HepG2 (cell line): Measurements from ENCODE around the gene SPATA31E1. TPM values are rescaled to one million over a fixed set of nuclear protein-coding genes. Genes with fewer than 3 reads are reported as not detected.
"Not testable (repeated sequence)": the region's sequence is repeated elsewhere in the genome, so short reads cannot be mapped to it uniquely, and the experiment has no call there.

Experiments used
- ATAC-seq: fragments of 200-7000 bp; cut with Tn5 transposase; 3 replicates; pipeline ENCODE4 v1.9.1; 2020; ENCODE audit warnings: mild to moderate bottlenecking, moderate library complexity
- BruUV-seq: library from RNA; stranded (reverse); fragments of 400-500 nt; replicated peaks from 2 replicates; lab custom pipeline; 2021; lab: Mats Ljungman, UMichigan
- CTCF ChIA-PET: fragments of 300-600 bp; formaldehyde crosslinking; extraction: SDS; loops from one replicate; lab custom pipeline; 2021; ENCODE audit warnings: low total read pairs, inconsistent platforms, low intra/inter-chr PET ratio; lab: Yijun Ruan, JAX
- POLR2A ChIA-PET: fragments of 350-600 bp; sonication (Branson Sonifier 250); formaldehyde crosslinking; loops from one replicate; lab custom pipeline; 2020; ENCODE audit warnings: antibody characterized with exemption, inconsistent platforms; lab: Yijun Ruan, JAX
- DNase-seq: peaks from one replicate; pipeline ENCODE4 v3.0.0-alpha.2; 2015; ENCODE audit warnings: low spot score
- FAIRE-seq: peaks from 3 replicates; lab custom pipeline; 2011; peaks lifted over from hg19 to GRCh38; lab: Jason Lieb, UNC
- H2AFZ ChIP-seq: one replicate; pipeline ENCODE4 v1.6.1; 2011; ENCODE audit warnings: low read length, inconsistent platforms
- H3K27ac ChIP-seq: fragments of 300-600 bp; 3 replicates; pipeline ENCODE4 v1.8.0; 2011; ENCODE audit warnings: mixed run types, mild to moderate bottlenecking, mixed read lengths, low read length, inconsistent platforms; ENCODE audit not compliant: insufficient read depth; ENCODE audit errors: extremely low read length
- H3K27me3 ChIP-seq, 2 experiments: fragments of 200-600 bp in 1 of 2; 2 replicates in 1 of 2; 3 replicates in 1 of 2; pipeline versions ENCODE4 v1.6.0 to v1.8.0; 2011; ENCODE audit warnings: low read length in 2 of 2, mild to moderate bottlenecking in 2 of 2, moderate library complexity in 2 of 2, inconsistent platforms in 1 of 2; ENCODE audit not compliant: insufficient read depth in 2 of 2, control insufficient read depth in 1 of 2
- H3K36me3 ChIP-seq, 2 experiments: fragments of 200-600 bp in 1 of 2; replicated peaks in 1 of 2; 2 replicates in 1 of 2; 3 replicates in 1 of 2; pipeline versions ENCODE4 v1.5.1 to v1.8.0; 2011; ENCODE audit warnings: low read length in 2 of 2, inconsistent platforms in 1 of 2; ENCODE audit not compliant: insufficient read depth in 2 of 2, control insufficient read depth in 1 of 2
- H3K4me1 ChIP-seq: 2 replicates; pipeline ENCODE4 v1.5.1; 2012; ENCODE audit warnings: low read length, inconsistent platforms; ENCODE audit not compliant: insufficient read depth
- H3K4me2 ChIP-seq: 2 replicates; pipeline ENCODE4 v1.6.0; 2011; ENCODE audit warnings: low read depth, low read length, inconsistent platforms
- H3K4me3 ChIP-seq, 3 experiments: fragments of 200-600 bp in 1 of 3; sonication (generic), shearing (Covaris generic) in 1 of 3; replicated peaks in 1 of 3; 2 replicates each; pipeline ENCODE4 v1.5.1; 2011 to 2016; ENCODE audit warnings: low read length in 3 of 3, inconsistent platforms in 2 of 3, low read depth in 2 of 3, mild to moderate bottlenecking in 2 of 3, control low read depth in 1 of 3, mixed read lengths in 1 of 3; ENCODE audit not compliant: insufficient read depth in 1 of 3
- H3K79me2 ChIP-seq: one replicate; pipeline ENCODE4 v1.6.1; 2011; ENCODE audit warnings: low read length, inconsistent platforms; ENCODE audit not compliant: insufficient read depth
- H3K9ac ChIP-seq: 2 replicates; pipeline ENCODE4 v1.6.0; 2011; ENCODE audit warnings: mild to moderate bottlenecking, low read depth, low read length, inconsistent platforms; ENCODE audit not compliant: insufficient read depth
- H3K9me3 ChIP-seq: 2 replicates; pipeline ENCODE4 v1.5.1; 2012; ENCODE audit warnings: mild to moderate bottlenecking, low read length
- H4K20me1 ChIP-seq: 2 replicates; pipeline ENCODE4 v1.6.0; 2011; ENCODE audit warnings: inconsistent platforms, mild to moderate bottlenecking, low read length, moderate library complexity; ENCODE audit not compliant: insufficient read depth
- EP300 ChIP-seq, 3 experiments: sonication (generic) in 1 of 3; formaldehyde crosslinking in 1 of 3; IDR thresholded peaks; 2 replicates each; pipeline versions ENCODE4 v1.5.1 to v1.6.1; 2011 to 2020; ENCODE audit warnings: low read depth in 2 of 3, low read length in 2 of 3, borderline replicate concordance in 1 of 3, improper control_type of control experiment in 1 of 3, mild to moderate bottlenecking in 1 of 3, missing genetic modification reagents in 1 of 3, moderate library complexity in 1 of 3
- FOXA1 ChIP-seq, 2 experiments: fragments of 450-650 bp in 1 of 2; sonication (generic) in 1 of 2; formaldehyde crosslinking in 1 of 2; IDR thresholded peaks; 2 replicates each; pipeline versions ENCODE4 v1.4.0 to v1.6.1; 2016 to 2020; ENCODE audit warnings: missing genetic modification reagents in 1 of 2
- HDAC1 ChIP-seq: sonication (generic); formaldehyde crosslinking; IDR thresholded peaks from 2 replicates; pipeline ENCODE4 v1.5.1; 2020; ENCODE audit warnings: mild to moderate bottlenecking, missing genetic modification reagents
- HINFP ChIP-seq: sonication (generic); formaldehyde crosslinking; IDR thresholded peaks from 2 replicates; pipeline ENCODE4 v1.4.0; 2020; ENCODE audit warnings: low read depth, mild to moderate bottlenecking, missing genetic modification reagents
- HNRNPH1 ChIP-seq: fragments of 200-400 bp; formaldehyde crosslinking; optimal IDR thresholded peaks from 2 replicates; pipeline ENCODE3; 2017; ENCODE audit warnings: mild to moderate bottlenecking, low read depth, low read length
- NFE2L2 ChIP-seq: fragments of 150-350 bp; IDR thresholded peaks from 2 replicates; pipeline ENCODE4 v1.6.1; 2014; ENCODE audit warnings: low read length
- NR2F2 ChIP-seq: IDR thresholded peaks from 2 replicates; pipeline ENCODE4 v1.6.1; 2012; ENCODE audit warnings: low read depth, inconsistent platforms, borderline replicate concordance
- SNAI1 ChIP-seq: sonication (generic); formaldehyde crosslinking; IDR thresholded peaks from 2 replicates; pipeline ENCODE4 v1.5.0; 2020; ENCODE audit warnings: mild to moderate bottlenecking, missing genetic modification reagents, borderline replicate concordance
- TEF ChIP-seq: sonication (generic); formaldehyde crosslinking; IDR thresholded peaks from 2 replicates; pipeline ENCODE4 v1.5.0; 2020; ENCODE audit warnings: missing genetic modification reagents
- ZHX1 ChIP-seq: sonication (generic); formaldehyde crosslinking; IDR thresholded peaks from 2 replicates; pipeline ENCODE4 v1.8.1; 2022; ENCODE audit warnings: low read depth, mild to moderate bottlenecking, missing genetic modification reagents
- WGBS: methylation state at CpG from one replicate; pipeline ENCODE4 v1.1.6; 2017; ENCODE audit warnings: low lambda C conversion rate; 5-methylcytosine and 5-hydroxymethylcytosine counted together
- in situ Hi-C: cut with HindIII; loops from 2 replicates; pipeline ENCODE4 v1.10.0; 2017; ENCODE audit warnings: low pct_unique_long_range_greater_than_20kb; ENCODE audit not compliant: extremely low pct_ligation_motif_present
- intact Hi-C: fragments of 100-400 bp; cut with micrococcal nuclease; formaldehyde crosslinking; loops from one replicate; pipeline ENCODE4 v1.10.0; 2022; ENCODE audit not compliant: unreplicated experiment
- polyA plus RNA-seq, 8 experiments: library from polyadenylated mRNA; depleted of rRNA in 3 of 8; stranded (reverse) in 7 of 8; unstranded in 1 of 8; fragments of >200 nt; fragmentation: Illumina TruSeq in 4 of 8; extraction: Trizol in 4 of 8; gene quantifications; 2 replicates each; pipeline versions ENCODE4 v1.2.1 to v1.2.3, GENCODE V29; 2011 to 2016; ENCODE audit warnings: low read depth in 4 of 8, missing spikeins in 1 of 8, mixed read lengths in 1 of 8; ENCODE audit not compliant: insufficient read depth in 1 of 8
- total RNA-seq, 5 experiments: library from RNA; depleted of rRNA; stranded (reverse); fragments of >200 nt; fragmentation: Illumina TruSeq; extraction: Trizol; gene quantifications; 2 replicates each; pipeline ENCODE4 v1.2.3, GENCODE V29; 2016; ENCODE audit warnings: low read depth in 1 of 5

SPATA31E1 gene
- total and polyA plus RNA-seq, 2 of the 13 experiments (the other 11 are each of a cell fraction or from before 2014, with no cell fraction given), result not detected

- Histone ChIP-seq H3K4me3 (no peak overlapping the region), H3K4me2 (no peak overlapping the region), H3K27ac (no peak overlapping the region), H3K4me1 (no peaks in the 10 kb centered on the region), H2AFZ (no peak overlapping the region), H3K36me3 (no peaks in the 10 kb centered on the region), H3K9me3 (no peaks in the 10 kb centered on the region), H3K79me2 (no peaks in the 10 kb centered on the region), H3K27me3 (no peaks in the 10 kb centered on the region), H4K20me1 (no peaks in the 10 kb centered on the region), H3K9ac (no peak overlapping the region)
- ChIA-PET CTCF (no interaction called here), POLR2A (no interaction called here)
- WGBS, result under 1% methylated on average over 3 of the region's 3 CpGs
- intact Hi-C loops (no loop called here), in situ Hi-C loops (no loop called here)
- BruUV-seq, result no TSS peak
- ATAC-seq (no peak), FAIRE-seq (no peak), DNase-seq (no peak)
- TF ChIP-seq EP300 (IDR thresholded peaks at IDR 0.05; ENCODE audit: low read depth in 2 of 2, low read length in 2 of 2), result no peak
- no peak for TF ChIP-seq EP300 (CRISPR knock-in tag; IDR thresholded peaks at IDR 0.05; ENCODE audit: borderline replicate concordance)
- no peak for TF ChIP-seq TEF (CRISPR knock-in tag)
- no peak for TF ChIP-seq FOXA1 (IDR thresholded peaks at IDR 0.05)
- no peak for TF ChIP-seq FOXA1 (CRISPR knock-in tag; IDR thresholded peaks at IDR 0.05)
- no peak for TF ChIP-seq ZHX1
- no peak for TF ChIP-seq NFE2L2
- no peak for TF ChIP-seq HINFP
- TF ChIP-seq NR2F2, result no peak
- no peak for TF ChIP-seq HNRNPH1
- no peak for TF ChIP-seq SNAI1 (CRISPR knock-in tag)
- no peak for TF ChIP-seq HDAC1 (CRISPR knock-in tag)
Measured at GRCh38 chr9:87910821-87911220, 28.1 kb downstream of the SPATA31E1 start.

GRCh38 chr9:87917662-87918061 is 35.0 kb downstream of the SPATA31E1 start, which contains the start of gene SPATA31C1:
Gene SPATA31C1 (plus strand): TSS chr9:87917962.
- POLR2A ChIA-PET, H3K27me3 ChIP-seq, H3K9me3 ChIP-seq, CTCF ChIA-PET, H3K36me3 ChIP-seq, H3K27ac ChIP-seq, H3K4me1 ChIP-seq, FAIRE-seq, H3K4me3 ChIP-seq, DNase-seq, in situ Hi-C loops, H4K20me1 ChIP-seq, BruUV-seq, H3K9ac ChIP-seq, ATAC-seq, H2AFZ ChIP-seq, H3K4me2 ChIP-seq, intact Hi-C loops, H3K79me2 ChIP-seq: not testable (repeated sequence)
- no CpG with 5 or more reads among the region's 8 CpGs for WGBS
